ENCODE data around the gene PPP1R27.

Gene PPP1R27

GRCh38 chr17:81860756-81861568 lies 26.1 kb upstream of the PPP1R27 start:
- peak; percentile 100 for DNase-seq

- no peak for DNase-seq
Observed at GRCh38 chr17:81859906-81860755, 25.3 kb upstream of the PPP1R27 start, which contains the start of gene P4HB. Gene P4HB, minus strand, starts transcription at chr17:81860535. Its CDS starts 64 bp downstream, at chr17:81860471.

- DNase-seq: no peak
Observed at GRCh38 chr17:81858967-81859905, 24.4 kb upstream of the PPP1R27 start.

- DNase-seq: no peak
Observed at GRCh38 chr17:81858170-81858966, 23.5 kb upstream of the PPP1R27 start.

GRCh38 chr17:81854974-81855774 lies 20.3 kb upstream of the PPP1R27 start:
- DNase-seq: no peak

- DNase-seq: no peak
Observed at GRCh38 chr17:81852237-81852636, 17.4 kb upstream of the PPP1R27 start.

- DNase-seq: no peak
Observed at GRCh38 chr17:81851423-81851822, 16.6 kb upstream of the PPP1R27 start.

GRCh38 chr17:81849457-81849856 lies 14.6 kb upstream of the PPP1R27 start:
- no peak for DNase-seq

GRCh38 chr17:81846743-81847689 lies 12.2 kb upstream of the PPP1R27 start:
- DNase-seq: no peak

GRCh38 chr17:81845881-81846742 lies 11.3 kb upstream of the PPP1R27 start:
- DNase-seq: no peak

- DNase-seq: no peak
Observed at GRCh38 chr17:81845361-81845760, 10.5 kb upstream of the PPP1R27 start.

- no peak for DNase-seq
Observed at GRCh38 chr17:81844887-81845286, 10.0 kb upstream of the PPP1R27 start.

- DNase-seq: no peak
Observed at GRCh38 chr17:81844327-81844851, 9.5 kb upstream of the PPP1R27 start.

- no peak for DNase-seq
Observed at GRCh38 chr17:81843713-81844326, 9.0 kb upstream of the PPP1R27 start.

GRCh38 chr17:81842725-81843504 lies 8.1 kb upstream of the PPP1R27 start:
- no peak for DNase-seq

GRCh38 chr17:81842378-81842724 lies 7.5 kb upstream of the PPP1R27 start:
- no peak for DNase-seq

GRCh38 chr17:81841866-81842265 lies 7.0 kb upstream of the PPP1R27 start:
- DNase-seq: no peak

Data from NCI-H1930 (cell line).